GM21825 (cell line): ENCODE data around the gene HNF1A.

ENCODE experiments used
- ATAC-seq: cut with Tn5 transposase; IDR thresholded peaks from one replicate; pipeline ENCODE4 v1.9.1; 2021; ENCODE audit warnings: mild to moderate bottlenecking, moderate library complexity; ENCODE audit not compliant: unreplicated experiment

Gene HNF1A

GRCh38 chr12:121009741-121010140 is 31.4 kb downstream of the HNF1A start:
- no peak for ATAC-seq

DNA sequence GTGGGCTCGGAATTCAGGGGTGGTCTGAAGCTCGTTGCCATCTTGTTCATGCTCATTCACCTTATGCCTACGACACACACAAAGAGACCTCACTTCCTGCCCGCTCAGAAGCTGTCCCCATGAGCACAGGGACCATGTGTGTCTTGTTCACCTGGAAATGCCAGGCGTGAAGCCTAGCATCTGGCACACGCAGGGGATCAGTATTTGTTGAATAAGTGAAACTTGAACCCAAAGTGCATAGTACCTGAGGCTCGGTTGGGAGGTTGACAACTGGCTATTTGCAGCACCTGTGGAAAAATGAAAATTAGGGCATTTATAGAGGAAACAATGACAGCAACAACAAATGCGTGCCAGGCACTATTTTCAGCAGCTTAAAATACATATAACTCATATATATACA is 32.5 kb downstream of the HNF1A start:
- no peak for ATAC-seq

DNA sequence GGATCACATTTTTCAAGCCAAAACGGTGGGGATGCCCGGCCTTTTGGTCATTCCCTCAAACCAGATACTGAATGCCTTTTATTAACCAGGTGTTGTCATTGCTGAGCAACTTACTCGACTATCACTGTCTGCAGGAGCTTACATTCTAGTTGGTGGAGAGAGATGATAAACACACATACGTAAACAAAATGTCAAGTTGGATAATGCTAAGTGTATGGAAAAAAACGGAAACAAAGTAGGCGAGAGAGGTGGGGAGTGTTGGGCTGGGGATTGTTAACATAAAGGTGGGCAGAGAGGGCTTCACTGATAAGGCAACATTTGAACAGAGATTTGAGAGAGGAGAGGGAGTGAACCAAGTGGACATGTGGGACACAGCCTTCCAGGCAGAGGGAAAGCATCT is 33.5 kb downstream of the HNF1A start:
- no peak for ATAC-seq

GRCh38 chr12:121013715-121014114 is 35.4 kb downstream of the HNF1A start:
- ATAC-seq, result no peak

DNA sequence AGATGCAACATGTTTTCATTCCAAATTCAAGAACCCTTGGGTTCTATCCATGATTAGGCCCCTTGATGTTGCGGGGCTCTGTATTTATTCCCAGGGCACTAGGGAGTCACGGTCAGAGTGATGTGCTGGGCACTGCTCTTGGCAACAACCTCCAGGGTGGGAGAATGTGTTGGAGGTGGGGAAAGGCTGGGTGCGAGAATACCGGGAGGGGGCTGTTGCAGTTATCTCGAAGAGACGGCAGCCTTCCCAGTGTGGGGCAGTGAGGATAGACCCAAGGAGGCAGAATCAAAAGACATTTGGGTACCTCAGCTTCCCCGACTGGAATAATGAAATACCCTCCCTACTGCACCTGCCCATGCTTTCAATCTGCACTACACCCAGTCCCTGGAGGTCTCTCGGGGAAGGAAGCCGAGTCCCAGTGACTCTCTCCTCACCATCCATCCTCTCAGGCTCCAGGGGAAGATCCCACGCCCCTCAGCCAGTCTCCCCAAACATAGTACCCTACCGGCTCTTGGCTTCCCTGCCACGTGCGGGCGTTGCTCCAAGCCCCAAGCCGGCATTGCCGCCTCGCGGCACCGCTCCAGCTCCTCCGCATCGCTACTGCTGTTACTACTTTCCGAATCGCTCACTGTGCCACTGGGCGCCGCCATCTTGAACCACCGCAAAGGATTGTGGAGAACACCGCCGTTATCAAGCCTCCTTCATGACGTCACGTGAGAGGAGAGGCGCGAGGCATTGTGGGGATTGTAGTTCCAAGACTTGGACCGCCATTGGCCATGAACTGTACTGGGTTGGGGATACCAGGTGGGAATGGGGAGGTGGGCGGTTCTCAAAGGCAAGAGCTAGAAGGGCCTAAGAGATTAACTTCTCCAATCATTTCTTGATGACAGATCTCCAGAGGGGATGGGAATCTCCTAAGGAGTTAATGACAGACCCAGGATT is 37.8 kb downstream of the HNF1A start, which contains the start of gene C12orf43:
Gene C12orf43 (minus strand): TSS at position 663 of the 942 bp plus-strand sequence. CDS start 13 bp downstream, at position 650.
- peak; percentile 94 for ATAC-seq

GRCh38 chr12:121017966-121018491 is 39.7 kb downstream of the HNF1A start:
- ATAC-seq, result no peak

DNA sequence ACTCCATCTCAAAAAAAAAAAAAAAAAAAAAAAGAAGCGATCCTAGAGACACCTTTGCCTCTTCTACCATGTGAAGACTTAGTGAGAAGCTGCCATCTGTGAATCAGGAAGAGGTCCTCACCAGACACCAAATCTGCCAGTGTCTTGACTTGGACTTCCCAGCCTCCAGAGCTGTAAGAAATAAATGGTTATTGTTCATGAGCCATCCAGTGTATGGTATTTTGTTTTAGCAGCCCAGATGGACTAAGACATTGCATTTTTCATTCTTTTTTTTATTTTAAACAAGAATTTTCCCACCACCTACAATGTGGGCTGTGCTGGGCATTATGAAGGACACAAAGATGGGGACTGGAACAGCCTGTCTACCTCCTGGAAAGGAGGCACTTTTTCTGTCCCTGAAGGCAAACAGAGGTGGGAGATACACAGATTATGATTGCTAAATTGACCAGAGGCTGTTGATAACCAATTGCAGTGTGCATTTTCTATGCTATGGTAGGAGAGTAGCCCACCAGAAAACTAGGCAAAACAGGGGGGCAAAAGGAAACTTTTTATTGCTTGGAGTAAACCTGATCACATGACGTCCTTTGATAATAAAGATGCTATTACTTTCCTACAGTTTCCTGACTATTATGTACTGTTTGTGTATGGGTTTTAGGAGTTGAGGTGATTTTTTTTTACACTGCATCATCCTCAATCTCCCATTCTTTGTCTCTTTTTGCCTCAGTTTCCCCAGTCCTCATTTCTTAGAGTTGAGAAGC is 40.7 kb downstream of the HNF1A start:
- ATAC-seq, result no peak

GRCh38 chr12:121021754-121022153 is 43.4 kb downstream of the HNF1A start:
- no peak for ATAC-seq

DNA sequence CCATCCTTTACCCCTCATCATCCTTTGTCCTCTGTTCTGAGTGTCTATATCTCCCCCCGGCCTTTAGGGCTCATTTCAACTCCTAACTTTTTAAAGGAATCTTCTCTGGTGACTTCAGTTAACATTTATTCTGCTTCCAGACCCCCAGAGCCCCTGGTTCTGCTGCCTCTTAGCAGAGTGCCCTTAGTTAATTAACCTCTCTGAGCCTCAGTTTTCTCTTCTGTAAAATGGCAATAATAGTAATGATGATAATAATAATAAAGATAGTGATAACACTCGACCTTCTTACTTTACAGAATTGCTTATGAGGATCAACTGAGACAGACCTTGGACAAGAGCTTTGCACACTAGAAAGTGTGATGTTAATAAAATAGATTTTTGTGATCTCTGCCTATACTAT is 44.4 kb downstream of the HNF1A start:
- no peak for ATAC-seq

DNA sequence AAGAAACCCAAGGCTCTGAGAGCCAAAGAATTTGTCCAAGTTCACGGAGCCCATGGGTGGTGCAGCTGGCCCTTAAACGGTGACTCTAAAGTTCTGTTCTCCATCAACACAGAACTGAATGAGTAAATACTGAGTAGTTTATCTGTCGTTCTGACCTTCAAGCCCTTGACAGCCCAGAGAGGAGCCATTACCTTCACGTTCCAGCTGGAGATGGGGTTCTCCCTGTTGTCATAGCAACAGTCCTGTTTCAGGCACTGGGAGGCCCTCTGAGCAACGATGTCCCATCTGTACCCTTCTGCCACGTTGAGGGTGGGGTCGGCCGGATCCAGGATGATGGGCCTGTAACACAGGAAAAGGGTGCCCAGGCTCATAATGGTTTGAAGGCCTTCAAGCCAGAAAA is 45.5 kb downstream of the HNF1A start:
- ATAC-seq, result no peak

DNA sequence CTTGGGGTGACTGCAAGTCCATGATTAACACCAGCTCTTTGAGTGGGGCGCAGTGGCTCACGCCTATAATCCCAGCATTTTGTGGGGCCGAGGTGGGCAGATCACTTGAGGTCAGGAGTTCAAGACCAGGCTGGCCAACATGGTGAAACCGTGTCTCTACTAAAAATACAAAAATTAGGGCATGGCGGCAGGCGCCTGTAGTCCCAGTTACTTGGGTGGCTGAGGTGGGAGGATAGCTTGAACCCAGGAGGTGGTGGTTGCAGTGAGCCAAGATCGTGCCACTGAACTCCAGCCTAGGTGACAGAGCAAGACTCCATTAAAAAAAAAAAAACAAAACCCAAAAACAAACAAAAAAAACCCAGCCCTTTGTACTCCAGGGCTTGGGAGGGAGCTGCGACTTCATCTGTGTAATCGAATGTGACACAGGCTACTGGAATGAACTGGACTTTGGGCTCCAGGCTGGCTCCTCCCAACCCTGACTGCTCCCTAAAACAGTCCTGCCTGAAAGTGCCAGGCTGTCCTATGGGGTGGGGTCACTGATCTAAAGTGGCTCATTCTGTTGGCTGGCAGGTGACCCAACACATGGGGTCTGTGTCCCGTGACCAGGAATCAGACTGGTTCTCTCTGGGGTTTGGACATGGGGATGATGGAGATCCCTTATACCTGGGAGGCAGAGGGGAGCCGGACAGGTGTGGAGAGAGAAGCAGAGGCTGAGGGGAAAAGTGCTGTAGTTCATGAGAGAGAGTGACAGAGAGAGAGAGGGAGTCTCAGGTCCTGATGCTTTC is 47.3 kb downstream of the HNF1A start:
- no peak for ATAC-seq

DNA sequence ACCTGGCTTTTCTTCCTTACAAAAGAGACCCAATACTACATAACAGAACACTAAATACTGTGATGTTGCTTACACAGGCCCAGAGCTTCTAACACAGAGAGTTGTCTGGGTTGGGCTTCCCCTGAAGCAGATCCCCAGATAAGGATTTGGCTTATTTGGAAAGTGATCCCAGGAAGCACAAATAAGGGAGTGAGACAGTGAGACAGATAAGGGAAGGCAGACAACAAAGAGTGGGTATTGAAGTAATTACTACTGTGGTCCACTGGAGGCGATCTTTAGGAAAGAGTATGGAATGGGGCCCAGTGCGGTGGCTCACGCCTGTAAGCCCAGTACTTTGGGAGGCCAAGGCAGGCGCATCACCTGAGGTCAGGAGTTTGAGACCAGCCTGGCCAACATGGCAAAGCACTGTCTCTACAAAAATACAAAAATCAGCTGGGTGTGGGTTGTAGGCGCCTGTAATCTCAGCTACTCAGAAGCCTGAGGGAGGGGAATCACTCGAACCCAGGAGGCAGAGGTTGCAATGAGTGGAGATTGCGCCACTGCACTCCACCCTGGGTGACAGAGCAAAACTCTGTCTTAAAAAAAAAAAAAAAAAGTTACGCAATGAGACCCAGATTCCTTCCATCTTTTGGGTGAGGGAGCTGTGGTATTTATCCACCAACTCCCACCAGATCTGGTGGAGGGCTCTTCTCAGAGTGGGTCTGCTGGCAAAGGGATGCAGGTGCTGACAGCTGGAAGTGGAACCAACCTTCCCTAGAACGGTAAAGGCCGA is 48.1 kb downstream of the HNF1A start:
- ATAC-seq, result no peak

- ATAC-seq, result no peak
Observed at GRCh38 chr12:121030576-121031212, 52.4 kb downstream of the HNF1A start.

GRCh38 chr12:121033625-121034349 is 55.4 kb downstream of the HNF1A start:
- no peak for ATAC-seq

DNA sequence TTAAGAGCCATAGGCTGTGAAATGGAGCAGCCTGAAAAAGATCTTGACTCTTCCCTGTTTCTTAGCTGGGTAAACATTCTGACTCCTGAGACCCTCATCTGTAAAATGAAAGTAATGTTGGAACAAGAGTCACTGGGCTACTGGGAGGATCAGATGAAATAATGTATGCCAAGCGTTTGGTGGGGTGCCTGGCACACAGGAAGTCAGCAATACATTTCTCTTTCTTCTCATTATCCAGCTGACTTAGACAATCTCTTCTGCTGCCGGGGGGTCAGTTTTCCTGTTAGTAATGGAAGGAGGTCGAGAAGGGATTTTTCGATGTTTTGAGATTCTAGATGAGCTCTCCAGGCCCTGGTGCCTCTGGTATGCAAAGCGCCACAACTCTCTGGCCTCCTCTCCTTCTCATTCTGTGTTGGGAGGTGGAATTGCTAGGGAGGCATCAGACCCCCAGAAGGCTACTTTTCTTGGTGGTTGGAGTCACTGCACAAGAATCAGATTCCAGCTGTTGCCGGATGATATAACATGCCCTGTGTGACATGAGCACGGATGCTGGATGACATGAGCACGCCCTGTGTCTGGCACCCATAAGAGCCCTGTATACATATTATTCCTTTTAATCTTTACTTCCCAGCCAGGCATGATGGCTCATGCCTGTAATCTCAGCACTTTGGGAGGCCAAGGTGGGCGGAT is 56.4 kb downstream of the HNF1A start:
- ATAC-seq, result no peak

GRCh38 chr12:121036810-121037326 is 58.5 kb downstream of the HNF1A start:
- no peak for ATAC-seq

DNA sequence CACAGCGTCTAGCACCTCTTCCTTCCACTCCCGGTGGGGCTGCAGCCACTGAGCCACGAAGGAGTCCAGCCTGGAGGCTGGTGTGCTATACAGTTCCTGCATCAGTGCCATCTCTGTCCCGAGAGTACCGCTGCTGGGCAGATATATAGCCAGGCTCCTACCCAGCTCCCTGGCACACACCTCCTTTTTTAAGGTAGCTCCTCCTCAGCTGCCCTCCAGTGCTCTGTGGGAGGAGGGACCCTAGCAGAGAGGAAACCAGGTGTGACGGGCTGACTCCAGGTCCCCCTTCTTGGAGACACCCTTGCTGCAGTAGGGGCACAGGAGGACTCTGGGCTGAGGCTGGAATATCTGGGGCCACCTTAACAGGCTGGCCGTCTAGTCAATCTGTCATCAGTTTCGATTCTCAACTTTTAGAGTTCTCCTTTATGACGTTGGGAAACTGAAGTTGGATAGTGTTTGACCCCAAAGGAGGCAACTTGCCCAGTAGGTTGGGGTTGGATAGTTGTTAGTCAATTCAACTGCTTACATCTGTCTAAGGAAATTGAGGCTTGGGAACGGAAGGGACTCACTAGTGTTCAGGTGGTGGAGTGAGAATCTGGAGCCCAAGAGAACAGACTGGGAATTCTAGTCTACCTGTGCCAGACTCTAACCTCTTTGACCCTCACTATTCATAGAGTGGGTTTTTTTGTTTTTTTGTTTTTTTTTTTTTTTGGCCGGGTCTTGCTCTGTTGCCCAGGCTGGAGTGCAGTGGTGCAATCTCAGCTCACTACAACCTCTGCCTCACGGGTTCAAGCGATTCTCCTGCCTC is 60.7 kb downstream of the HNF1A start, which contains the start of gene OASL:
Gene OASL (minus strand): TSS at position 386 of the 808 bp plus-strand sequence. CDS start 275 bp downstream, at position 111.
- peak; percentile 69 for ATAC-seq
